Right renal pelvis (tissue), 4 donors: ENCODE data around the gene CCDC33. TPM values are rescaled to one million over a fixed set of nuclear protein-coding genes. Genes with fewer than 3 reads are reported as not detected.

Experiments used
- DNase-seq, 4 donors: peaks; one replicate each; pipeline ENCODE4 v3.0.0-alpha.2; 2013; ENCODE audit warnings: low read depth in 4 of 4, low spot score in 3 of 4, missing footprints in 1 of 4
- polyA plus RNA-seq, 4 donors: library from polyadenylated mRNA; unstranded; fragments of 120-200 nt; gene quantifications; one replicate each; pipeline ENCODE4 v1.2.1, GENCODE V29; 2013; ENCODE audit not compliant: insufficient read length in 4 of 4

The CCDC33 gene
- polyA plus RNA-seq: 1 to 10 TPM; 3.9 to 6.2 (median 5.2) TPM

DNA sequence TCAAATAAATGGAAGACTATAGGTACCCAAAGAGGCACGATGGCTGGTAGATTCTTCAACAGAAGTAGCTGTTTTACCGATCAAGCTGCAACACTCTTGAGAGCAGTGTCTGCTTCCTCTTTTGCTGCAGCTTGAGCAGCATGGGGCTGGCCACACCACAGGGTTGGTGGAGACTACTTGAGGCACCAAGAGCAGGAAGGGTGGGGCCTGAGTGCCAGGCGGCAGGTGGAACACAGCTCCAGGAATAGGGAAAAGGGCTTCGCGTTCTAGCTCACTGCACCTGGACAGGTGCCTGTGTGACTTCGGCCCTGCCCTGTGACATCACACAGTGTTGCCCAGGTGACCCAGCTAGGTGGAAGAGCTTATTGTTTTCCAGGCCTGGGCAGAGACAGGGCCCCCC lies at the start of gene CCDC33:
Gene CCDC33 (plus strand): TSS at position 365 of the 400 bp plus-strand sequence. CDS start 394 bp downstream, outside the sequence.
- DNase-seq: no peak

DNA sequence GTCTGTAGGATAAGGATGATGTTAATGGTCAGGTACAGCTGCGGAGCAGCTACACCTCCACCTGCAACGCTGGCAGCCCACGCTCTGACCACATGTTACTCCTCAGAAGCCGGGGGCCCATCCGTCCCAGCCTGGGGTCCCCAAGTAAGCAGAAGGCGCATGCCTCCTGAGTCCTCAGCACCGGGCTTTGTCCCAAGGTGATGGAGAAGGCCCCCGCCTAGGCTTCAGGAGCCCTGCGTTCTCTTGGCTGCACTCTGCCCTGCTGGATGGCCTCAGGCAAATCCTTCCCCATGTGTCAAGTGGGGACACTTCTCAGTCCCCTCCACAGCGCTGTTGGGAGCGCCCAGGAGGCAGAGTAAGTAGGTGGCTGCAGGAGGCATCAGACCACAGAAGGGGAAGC lies 47.9 kb upstream of the CCDC33 start:
- no peak for DNase-seq

DNA sequence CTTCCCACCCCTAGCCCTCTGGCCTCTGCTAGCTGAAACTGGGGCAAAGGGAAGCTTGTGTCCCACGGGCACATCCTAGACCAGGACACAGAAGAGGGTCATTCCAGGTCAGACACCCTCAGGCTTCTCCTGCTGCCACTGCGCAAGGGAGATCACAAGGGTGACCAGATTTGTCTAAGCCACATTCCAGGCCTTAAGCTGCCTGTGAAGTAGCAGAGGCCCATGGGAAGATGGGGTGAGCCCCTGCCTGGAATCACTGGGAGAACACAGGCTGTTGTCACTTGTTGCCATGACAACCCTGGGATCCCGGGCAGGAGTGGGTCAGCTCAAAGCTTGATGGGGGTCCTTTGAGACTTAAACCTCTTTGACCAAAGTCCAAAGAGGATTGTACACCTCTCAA lies 44.3 kb upstream of the CCDC33 start:
- DNase-seq: no peak

DNA sequence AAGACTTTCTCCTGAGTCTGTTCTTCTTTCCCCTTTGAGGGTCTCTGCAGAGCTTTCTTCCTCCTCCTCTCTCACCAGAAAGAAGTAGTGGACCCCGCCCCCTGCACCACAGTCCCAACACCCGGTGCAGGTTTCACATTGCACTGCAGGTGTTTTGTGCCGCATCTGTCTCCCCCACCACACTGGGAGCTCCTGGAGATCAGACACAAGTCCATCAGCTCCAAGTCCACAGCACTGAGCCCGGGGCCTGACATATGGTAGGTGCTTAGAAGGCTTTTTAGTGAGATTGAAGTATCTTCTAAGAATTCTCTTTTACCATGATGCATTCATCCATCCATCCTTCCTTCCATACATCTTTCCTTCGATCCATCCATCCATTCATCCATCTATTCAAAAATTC lies 43.4 kb upstream of the CCDC33 start:
- DNase-seq: no peak

DNA sequence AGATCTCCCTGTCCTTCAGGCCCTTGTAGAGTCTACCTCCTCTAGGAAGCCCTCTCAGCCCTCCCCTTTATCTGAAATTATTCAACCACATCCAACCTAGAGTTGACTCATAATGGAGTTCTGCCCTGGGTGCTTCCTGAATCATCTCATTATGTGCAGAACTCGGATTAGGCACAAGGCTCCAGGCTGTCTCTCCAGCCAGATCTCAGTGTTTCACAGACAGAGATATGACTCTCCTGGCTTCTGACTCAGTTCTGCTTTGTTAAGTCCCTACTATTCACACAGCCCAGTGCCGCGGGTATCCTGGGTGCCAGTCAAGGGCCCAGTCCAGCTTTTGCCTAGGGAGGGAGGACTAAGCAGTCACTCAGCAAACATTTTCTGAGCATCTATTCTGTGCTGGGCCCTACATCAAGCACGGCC lies 42.8 kb upstream of the CCDC33 start:
- no peak for DNase-seq

DNA sequence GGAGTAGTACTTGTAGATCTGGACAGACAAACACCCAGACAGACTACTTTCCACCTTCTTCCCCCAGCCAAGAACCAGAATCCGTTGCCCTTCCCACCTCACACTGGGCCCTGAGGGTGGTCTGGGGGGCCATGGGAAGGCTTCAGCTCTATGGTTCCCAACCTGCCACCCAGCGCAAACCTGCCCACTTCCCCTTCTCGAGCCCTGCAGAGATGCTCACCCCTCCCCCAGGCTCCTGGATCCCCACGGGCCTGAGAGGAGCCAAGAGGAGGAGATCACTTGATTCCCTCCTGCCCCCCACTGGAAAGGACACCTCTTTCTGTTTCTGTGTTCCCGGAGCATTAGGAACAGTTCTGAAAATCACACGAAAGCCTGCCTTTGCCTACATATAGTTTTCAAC lies 42.2 kb upstream of the CCDC33 start:
- no peak for DNase-seq

DNA sequence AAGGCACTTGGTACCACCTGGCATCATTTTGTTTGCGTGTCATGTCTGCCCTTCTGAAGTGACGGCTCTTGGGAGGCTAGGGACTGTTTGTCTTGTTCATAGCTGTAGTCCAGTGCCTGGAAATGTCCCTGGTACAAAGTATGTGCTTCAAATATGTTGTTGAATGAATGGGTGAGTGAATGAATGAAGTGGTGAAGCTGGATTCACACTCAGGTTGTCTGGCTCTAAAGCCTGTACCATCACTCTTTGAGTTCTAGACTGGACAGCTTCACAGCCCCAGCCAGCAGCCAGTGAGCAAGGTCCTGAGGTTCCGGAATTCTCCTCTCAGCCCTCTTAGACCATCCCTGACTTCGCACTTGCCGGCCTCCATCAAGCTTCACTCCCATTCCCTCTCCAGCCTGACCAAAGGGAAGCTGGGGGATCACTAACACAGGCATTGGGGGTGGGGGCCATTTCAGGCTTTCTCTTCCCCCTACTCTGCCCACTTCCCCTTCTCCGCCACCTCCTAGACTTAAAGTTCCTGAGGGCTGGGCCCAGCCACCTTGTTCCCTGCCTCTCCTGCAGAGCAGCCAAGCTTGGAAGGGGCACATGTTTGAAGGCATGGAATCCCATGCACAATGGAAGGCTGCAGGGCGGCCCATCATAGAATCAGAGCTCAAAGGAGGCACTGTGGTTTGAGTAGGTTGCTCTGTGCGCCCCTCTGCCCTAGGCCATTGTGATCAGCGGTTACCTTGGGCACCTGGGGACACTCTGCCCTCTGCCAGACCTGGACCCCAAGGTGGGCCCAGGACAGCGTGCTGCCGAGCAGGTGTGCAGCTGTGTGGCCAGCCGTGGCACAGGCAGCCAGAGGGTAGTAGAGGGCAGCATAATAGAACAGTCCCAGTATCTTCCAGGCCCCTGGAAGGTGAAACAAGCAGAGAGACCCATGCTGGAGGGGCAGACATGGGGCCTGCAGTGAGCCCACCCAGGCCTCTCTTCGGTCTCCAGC lies 41.3 kb upstream of the CCDC33 start:
- no peak for DNase-seq

DNA sequence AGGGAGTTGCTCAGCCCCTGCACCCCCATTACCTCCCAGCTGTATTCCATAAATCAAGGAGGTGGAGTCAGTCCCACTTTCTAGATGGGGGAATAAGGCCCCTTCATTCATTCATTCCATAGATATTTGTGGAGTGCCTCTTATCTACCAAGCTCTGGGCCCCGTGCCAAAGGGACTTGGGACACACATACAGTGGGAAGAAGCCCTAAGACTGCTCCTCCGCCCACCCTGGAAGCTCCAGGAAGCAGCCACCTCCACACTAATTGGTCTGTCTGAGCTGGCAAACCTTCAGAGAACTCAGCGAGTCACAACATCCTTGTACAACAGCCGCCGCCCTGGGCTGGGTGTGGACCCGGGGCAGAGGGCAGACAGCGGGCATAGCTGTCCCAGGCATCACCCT lies 40.0 kb upstream of the CCDC33 start:
- DNase-seq: no peak

DNA sequence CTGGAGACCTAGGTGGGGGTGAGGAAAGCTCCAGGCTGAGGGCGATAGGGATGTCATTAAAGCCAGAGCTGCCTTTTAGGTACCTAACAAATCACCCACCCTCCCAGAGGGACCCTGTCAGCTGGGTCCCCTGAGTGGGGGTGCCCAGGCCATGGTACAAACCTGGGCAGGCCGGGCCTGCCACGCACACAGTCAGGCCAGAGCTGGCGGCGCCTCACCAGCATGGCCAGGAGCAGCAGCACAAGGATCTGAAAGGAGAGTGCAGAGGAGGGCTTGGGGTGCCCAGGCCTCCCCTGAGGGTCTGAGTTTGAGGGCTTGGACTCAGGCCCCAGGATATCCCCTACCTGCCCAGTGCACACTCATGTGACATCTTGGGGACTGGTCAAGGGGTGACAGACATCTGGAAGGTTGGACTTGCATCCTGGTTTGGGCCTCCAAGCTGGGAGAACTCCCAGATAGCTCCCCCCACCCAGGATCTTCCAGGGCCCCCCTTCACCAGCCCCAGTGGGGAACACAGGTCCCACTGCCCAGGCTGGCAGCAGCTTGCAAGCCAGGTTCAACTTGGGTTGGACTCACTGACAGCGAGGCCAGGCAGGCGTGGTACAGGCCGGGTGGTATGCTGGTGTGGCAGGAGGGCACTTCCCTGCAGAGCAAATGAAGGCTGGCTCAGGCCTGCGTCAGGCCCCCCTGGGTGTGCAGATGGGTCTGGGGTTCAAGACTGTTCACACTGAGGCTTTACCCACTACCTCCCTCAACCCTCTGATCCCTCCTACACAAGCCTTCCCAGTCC lies 38.8 kb upstream of the CCDC33 start:
- DNase-seq: no peak

DNA sequence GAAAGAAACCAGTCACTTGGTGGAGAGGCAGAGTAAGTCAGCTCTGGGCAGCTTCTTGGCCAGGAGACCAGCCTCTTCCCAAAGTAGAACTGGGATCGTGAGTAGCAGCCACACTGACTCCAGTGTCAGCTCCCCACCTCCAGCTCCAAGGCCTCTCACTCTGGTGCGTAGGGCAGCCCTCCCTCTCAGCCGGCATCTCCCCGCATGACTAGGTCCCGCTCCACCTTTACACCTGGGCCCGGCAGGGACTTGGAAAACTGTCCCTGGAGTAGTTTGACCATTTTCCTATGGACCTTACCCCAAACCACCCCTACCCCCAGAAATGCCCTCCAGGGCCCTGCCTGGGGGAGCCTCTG lies 36.9 kb upstream of the CCDC33 start:
- no peak for DNase-seq

DNA sequence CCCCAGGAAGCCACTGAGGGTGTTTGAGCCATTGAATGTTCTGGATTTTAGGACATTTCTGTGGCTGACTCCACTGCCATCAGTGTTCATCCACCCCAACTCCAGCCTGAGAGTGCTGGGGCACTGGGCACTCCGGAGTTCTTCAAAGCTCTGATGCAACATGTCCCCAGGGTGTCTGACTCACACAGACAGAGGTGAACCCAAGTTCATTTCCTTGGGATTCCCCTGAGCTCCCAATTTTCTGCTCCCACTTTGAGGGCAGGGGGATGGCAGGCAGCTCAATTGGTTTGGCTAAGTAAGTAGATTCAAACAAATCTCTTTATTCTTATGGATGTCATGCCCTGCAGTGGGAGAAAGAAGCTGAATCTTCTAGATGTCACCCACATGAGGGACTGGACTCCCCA lies 35.7 kb upstream of the CCDC33 start:
- DNase-seq: no peak

DNA sequence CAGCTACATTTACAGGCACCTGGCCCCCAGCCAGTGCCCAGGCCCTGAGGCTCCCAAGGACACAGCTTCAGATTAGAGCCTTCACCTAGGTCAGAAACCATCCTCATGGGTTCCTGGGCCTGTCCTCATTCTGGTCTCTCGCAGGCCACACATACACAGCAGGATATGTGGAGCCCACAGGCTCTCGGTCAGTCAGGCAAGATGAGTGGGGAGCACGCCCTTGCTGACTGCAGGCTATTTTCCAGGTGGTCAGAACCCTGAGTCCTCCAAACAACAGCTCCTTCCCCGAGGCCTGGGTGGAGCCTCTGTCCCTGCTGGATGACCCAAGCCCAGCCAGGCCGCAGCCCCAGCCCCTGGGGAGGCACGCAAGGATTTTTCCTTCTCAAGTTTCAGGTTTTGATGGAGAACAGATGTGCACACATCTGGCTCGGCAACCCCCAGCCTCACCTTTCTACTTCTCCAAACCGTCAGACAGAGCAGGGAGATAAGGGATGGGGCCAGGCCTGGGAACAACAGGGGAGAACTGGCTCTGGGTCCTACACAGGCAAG lies 35.2 kb upstream of the CCDC33 start:
- no peak for DNase-seq

DNA sequence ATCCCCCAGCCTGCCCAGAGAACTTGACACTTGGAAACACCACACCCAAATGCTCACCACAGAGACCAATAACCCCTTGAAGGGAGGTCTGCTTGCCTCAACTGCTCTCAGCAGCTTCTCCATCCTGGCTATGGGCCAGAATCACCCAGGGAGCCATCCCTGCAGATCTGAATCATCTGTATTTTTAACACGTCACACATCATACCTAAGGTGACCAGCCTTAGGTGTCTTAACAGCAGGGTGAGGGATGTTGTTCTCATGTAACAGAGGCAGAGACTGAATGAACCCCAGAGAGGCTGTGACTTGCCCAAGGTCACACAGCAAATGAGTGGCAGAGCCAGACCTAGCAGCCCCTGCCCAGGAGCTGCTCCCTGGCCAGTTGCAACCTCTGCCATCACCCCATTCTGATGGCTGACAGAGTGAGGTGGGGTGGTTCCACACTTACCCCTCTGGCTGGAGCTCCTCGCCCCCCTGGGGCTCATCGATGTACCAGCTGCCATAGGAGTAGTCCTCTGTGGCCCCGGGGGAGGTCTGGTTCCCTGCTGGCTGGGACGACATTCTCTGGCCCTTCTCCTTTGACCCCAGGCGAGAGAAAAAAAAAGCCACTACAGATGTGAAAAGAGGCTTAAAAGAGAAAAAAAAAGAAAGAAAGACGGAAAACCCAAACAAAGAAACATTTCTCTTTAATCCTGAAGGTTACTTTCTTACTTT lies 34.3 kb upstream of the CCDC33 start:
- DNase-seq: no peak

DNA sequence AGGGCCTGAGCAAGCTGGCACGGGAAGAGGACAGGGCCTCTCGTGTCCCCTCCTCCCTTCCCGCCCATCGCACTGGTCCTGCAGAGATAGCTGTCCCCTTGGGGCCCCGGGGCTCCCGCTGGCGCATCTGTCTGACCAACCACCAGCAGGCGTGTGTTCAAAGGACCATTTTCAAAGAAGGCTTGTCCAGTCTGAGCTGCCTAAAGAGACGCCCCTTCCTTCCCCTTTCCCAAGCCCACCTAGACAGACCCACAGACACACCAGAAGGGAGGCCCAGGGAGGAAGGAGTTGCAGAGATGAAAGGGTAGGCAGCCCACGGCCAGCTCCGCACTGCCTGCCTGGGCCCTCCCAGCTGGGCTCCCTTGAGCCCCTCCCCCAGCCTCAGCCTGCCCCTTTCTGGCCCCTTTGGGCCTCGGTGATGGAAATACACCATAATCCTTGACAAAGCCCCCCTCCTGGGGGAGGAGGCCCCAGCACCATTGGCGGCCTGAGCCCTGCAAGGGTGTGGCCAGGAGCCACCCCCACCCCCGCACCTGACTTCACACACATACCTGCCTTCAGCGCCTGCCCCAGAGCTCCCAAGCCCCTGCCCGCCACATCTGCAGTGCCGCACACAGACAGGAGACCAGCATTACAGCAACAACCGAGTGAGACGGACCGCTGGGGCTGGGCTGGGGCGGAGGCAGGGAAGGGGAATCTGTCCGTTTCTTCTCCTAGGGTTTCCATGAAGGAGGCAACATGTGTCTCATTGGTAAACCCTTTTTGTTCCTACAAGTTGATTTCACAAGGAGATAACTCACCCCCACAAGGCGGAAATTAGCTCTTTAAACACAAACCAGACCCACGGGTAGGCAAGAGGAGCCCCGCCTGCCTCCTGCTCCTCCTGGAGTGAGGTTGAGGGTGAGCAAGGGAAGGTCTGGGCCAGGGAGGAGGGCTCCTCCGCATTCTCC lies 33.4 kb upstream of the CCDC33 start, which contains the start of gene STRA6:
Gene STRA6 (minus strand): TSS at position 336 of the 950 bp plus-strand sequence. CDS start 520 bp downstream, outside the sequence.
- DNase-seq: no peak

DNA sequence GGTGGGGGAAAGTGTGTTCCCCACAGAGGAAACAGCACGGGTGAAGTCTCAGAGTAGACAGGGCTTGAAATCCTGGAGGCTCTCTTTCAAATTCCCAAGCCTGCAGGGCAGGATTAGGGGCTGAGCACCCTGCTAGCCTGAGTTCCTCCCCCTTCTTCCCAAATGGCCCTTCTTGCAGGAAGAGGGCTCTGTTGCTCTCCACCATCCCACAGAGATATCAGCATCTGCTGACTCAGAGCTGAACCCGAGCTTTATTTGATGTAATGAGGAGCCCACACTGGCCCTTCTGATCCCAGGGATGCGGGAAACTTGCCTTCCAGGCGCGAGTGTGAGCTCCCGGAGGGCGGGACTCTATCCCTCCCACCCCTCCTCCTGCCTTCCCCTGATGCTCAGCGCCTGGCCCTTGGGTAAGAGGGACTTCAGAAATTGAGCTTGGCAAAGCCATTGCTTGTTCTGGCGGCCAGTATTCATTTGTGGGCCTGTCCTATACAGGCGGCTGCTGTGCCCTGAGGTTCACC lies 32.2 kb upstream of the CCDC33 start:
- no peak for DNase-seq

DNA sequence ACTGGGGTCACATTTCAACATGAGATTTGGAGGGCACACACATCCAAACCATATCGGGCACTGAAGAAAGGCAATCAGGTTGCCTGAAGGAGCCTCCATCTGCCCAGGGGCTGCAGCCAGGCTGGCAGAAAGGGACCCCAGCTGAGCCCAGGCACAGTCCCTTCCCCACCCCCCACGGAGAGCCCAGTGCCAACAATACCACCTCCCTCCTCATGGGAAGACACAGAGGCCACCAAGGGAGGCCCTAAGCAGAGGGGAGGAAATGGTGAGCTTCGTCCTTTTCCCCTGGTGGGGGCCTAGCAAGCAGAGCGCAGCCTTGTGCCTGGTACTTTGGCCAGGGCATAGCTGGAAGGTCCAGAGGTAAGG lies 30.6 kb upstream of the CCDC33 start:
- DNase-seq: no peak

DNA sequence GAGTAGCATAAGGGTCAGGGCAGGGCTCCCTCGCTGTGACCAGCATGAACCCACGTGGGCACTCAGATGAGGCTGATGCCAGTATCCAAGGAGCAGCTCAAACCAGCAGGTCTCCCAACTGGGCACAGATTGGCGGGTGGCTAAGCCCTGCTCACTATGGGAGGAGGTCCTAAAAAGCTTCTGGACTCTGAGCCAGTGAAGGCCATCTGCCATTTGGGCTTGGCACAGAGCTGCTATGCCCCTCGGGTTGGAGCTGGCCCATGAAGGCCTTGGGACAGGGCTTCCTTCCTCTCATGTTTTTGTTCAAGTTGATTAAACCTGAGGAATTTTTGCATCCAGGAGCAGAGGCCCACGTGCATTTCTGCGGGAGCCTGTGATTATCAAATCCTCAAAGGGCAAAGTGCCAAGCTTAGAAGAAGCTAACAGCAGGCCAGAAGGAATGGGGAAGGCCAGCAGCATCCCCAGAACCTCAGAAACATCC lies 29.3 kb upstream of the CCDC33 start:
- DNase-seq: no peak

DNA sequence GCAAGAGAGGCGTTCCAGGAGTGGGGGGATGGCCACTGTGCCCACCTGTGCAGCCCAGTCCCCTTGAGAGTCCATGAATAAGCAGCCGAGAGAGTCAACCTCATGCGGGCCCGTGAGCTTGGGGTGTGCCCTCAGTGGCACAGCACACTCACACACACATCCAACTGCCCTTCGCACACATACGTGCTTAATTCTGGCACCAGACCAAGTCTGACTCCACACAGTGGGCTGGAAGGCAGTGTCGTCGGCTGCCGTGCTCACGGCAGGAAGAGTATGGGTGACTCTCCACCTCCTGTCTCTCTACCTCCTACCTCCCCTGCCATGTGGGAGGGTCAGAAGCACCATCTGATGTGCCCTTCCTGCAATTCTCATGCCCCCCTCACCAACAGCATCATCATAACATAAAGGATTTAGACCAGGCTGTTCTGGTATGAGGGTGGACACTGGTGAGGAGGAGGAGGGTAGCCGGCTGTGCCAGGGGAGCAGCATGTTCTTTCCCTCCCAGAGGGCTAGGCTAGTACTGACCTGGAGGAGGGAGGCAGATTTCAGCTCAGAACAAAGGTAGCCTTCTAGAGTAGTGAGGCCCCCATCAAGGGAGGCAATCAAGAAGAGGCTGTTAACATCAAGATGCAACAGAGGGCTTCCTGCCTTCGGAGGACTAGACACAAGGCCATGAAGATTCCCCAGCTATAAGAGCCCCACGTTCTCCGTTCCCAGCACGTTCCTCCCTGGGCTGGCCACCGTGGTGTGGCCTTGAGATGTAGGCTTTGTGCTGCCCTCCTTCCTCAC lies 28.3 kb upstream of the CCDC33 start:
- no peak for DNase-seq
